Activated CD8-positive, alpha-beta T cell treated with anti-CD3 and anti-CD28 coated beads for 36 hours (primary cell): Measurements from ENCODE around the gene CXCL16. TPM values are rescaled to one million over a fixed set of nuclear protein-coding genes. Genes with fewer than 3 reads are reported as not detected.

ENCODE experiments used
- ATAC-seq: fragments of 200-7000 bp; cut with Tn5 transposase; one replicate; pipeline ENCODE4 v1.10.0; 2021; ENCODE audit warnings: mild to moderate bottlenecking, moderate library complexity
- CTCF ChIA-PET: fragments of 350-600 bp; sonication (Branson Sonifier 250); formaldehyde crosslinking; loops from one replicate; lab custom pipeline; 2021; ENCODE audit warnings: antibody characterized with exemption; lab: Charles Lee
- POLR2A ChIA-PET: fragments of 350-600 bp; sonication (Branson Sonifier 250); formaldehyde crosslinking; loops from one replicate; lab custom pipeline; 2021; ENCODE audit warnings: antibody characterized with exemption; lab: Charles Lee
- DNase-seq: peaks from one replicate; pipeline ENCODE4 v3.0.0-alpha.2; 2020
- H3K27ac Mint-ChIP-seq: one replicate; pipeline ENCODE4 v1.8.0; 2021; ENCODE audit warnings: mild to moderate bottlenecking, mixed read lengths
- H3K27me3 Mint-ChIP-seq: one replicate; pipeline ENCODE4 v1.8.0; 2021; ENCODE audit warnings: mixed read lengths
- H3K36me3 Mint-ChIP-seq: one replicate; pipeline ENCODE4 v1.8.0; 2021; ENCODE audit warnings: low read depth, mixed read lengths
- H3K4me1 Mint-ChIP-seq: one replicate; pipeline ENCODE4 v1.8.0; 2021; ENCODE audit warnings: low read depth, mixed read lengths
- H3K4me3 Mint-ChIP-seq: one replicate; pipeline ENCODE4 v1.8.0; 2021; ENCODE audit warnings: mild to moderate bottlenecking, moderate library complexity, mixed read lengths
- H3K9me3 Mint-ChIP-seq: one replicate; pipeline ENCODE4 v1.8.0; 2021; ENCODE audit warnings: mixed read lengths
- CTCF ChIP-seq: fragments of 200-600 bp; IDR thresholded peaks from one replicate; pipeline ENCODE4 v1.8.0; 2022; ENCODE audit warnings: antibody characterized with exemption, mild to moderate bottlenecking
- intact Hi-C: fragments of 100-400 bp; cut with micrococcal nuclease; formaldehyde crosslinking; loops from one replicate; pipeline ENCODE4 v1.10.0; 2022
- total RNA-seq, 2 experiments: library from RNA; stranded (reverse); gene quantifications; one replicate each; pipeline ENCODE4 v1.2.3, GENCODE V29; 2021

CXCL16 gene
- total RNA-seq, 2 experiments from 2014 or later, result 2.0 to 2.5 TPM

GRCh38 chr17:4720787-4721186 lies 18.9 kb downstream of the CXCL16 start:
- Mint-ChIP-seq H3K9me3 (no peaks in the 10 kb centered on the region), H3K4me1 (peaks cover 15% of the 10 kb centered on the region), H3K27me3 (no peaks in the 10 kb centered on the region), H3K4me3 (no peak overlapping the region), H3K27ac (peak overlapping the region; percentile 18), H3K36me3 (peaks cover 34% of the 10 kb centered on the region)
- DNase-seq (no peak), ATAC-seq (no peak)
- no peak for TF ChIP-seq CTCF
- CTCF ChIA-PET, result no interaction called here
- POLR2A ChIA-PET, result interaction anchor here (0.7 to 3.0 kb wide), 4 partner anchors 10 to 179 kb away, joined by 3 to 17 read pairs (median 3); partner anchors contain the start of genes ARRB2 and C17orf107
- intact Hi-C loops, result no loop called here

- peaks cover 23% of the 10 kb centered on the region for H3K4me1 Mint-ChIP-seq
- intact Hi-C loops, result no loop called here
- TF ChIP-seq CTCF, result no peak
- ChIA-PET CTCF (no interaction called here), POLR2A (interaction anchor here (3.0 kb wide), 1 partner anchor 9 kb away, joined by 17 read pairs; the partner anchor contains the start of gene ARRB2)
- no peak for ATAC-seq
- H3K36me3 Mint-ChIP-seq, result peaks cover 43% of the 10 kb centered on the region
- DNase-seq, result no peak
- no peak overlapping the region for H3K4me3 Mint-ChIP-seq
- no peaks in the 10 kb centered on the region for H3K9me3 Mint-ChIP-seq
- no peak overlapping the region for H3K27ac Mint-ChIP-seq
- H3K27me3 Mint-ChIP-seq, result no peaks in the 10 kb centered on the region
Measured at GRCh38 chr17:4719684-4720221, 20.0 kb downstream of the CXCL16 start.

- Mint-ChIP-seq H3K9me3 (no peaks in the 10 kb centered on the region), H3K27ac (no peak overlapping the region), H3K4me1 (peaks cover 26% of the 10 kb centered on the region), H3K4me3 (no peak overlapping the region), H3K27me3 (no peaks in the 10 kb centered on the region), H3K36me3 (peaks cover 45% of the 10 kb centered on the region)
- ATAC-seq, result no peak
- intact Hi-C loops, result no loop called here
- ChIA-PET POLR2A (interaction anchor here (1.0 to 3.0 kb wide), 3 partner anchors 8 to 12 kb away, joined by 3 to 17 read pairs (median 4); partner anchors contain the start of genes ARRB2 and MED11), CTCF (no interaction called here)
- no peak for DNase-seq
- TF ChIP-seq CTCF, result no peak
Measured at GRCh38 chr17:4719146-4719545, 20.6 kb downstream of the CXCL16 start.

GRCh38 chr17:4718276-4718675 lies 21.5 kb downstream of the CXCL16 start:
- H3K9me3 Mint-ChIP-seq, result no peaks in the 10 kb centered on the region
- intact Hi-C loops, result no loop called here
- peak overlapping the region; percentile 8 for H3K27ac Mint-ChIP-seq
- no peaks in the 10 kb centered on the region for H3K27me3 Mint-ChIP-seq
- TF ChIP-seq CTCF, result no peak
- POLR2A ChIA-PET, result interaction anchor here (0.6 to 1.9 kb wide), 3 partner anchors 9 to 14 kb away, joined by 3 to 4 read pairs (median 3); partner anchors contain the start of genes MED11 and PELP1
- peaks cover 46% of the 10 kb centered on the region for H3K36me3 Mint-ChIP-seq
- H3K4me1 Mint-ChIP-seq, result peaks cover 30% of the 10 kb centered on the region
- no peak for DNase-seq
- CTCF ChIA-PET, result no interaction called here
- no peak overlapping the region for H3K4me3 Mint-ChIP-seq
- ATAC-seq, result no peak

- ATAC-seq, result no peak
- Mint-ChIP-seq H3K4me1 (peaks cover 30% of the 10 kb centered on the region), H3K36me3 (peaks cover 46% of the 10 kb centered on the region)
Measured at GRCh38 chr17:4717791-4718190, 21.9 kb downstream of the CXCL16 start.

More at GRCh38 chr17:4717791-4718190, 21.9 kb downstream of the CXCL16 start:
- no peak overlapping the region for H3K4me3 Mint-ChIP-seq
- intact Hi-C loops, result no loop called here
- TF ChIP-seq CTCF, result no peak
- H3K9me3 Mint-ChIP-seq, result no peaks in the 10 kb centered on the region
- POLR2A ChIA-PET, result interaction anchor here (1.3 to 1.9 kb wide), 2 partner anchors 11 to 14 kb away, joined by 3 to 4 read pairs; partner anchors contain the start of gene MED11
- CTCF ChIA-PET, result no interaction called here
- H3K27me3 Mint-ChIP-seq, result no peaks in the 10 kb centered on the region
- no peak for DNase-seq
- H3K27ac Mint-ChIP-seq, result peak overlapping the region; percentile 38
